GM18517 (cell line): ENCODE measurements around the gene CPPED1.

ENCODE experiments used
- ATAC-seq: cut with Tn5 transposase; IDR thresholded peaks from one replicate; pipeline ENCODE4 v1.9.1; 2021; ENCODE audit warnings: mild to moderate bottlenecking, moderate library complexity; ENCODE audit not compliant: unreplicated experiment

The CPPED1 gene

GRCh38 chr16:12739738-12740137 is 63.9 kb downstream of the CPPED1 start:
- no peak for ATAC-seq

- ATAC-seq: no peak
Observed at GRCh38 chr16:12737563-12737962, 66.1 kb downstream of the CPPED1 start.

GRCh38 chr16:12735805-12736204 is 67.9 kb downstream of the CPPED1 start:
- ATAC-seq: no peak

GRCh38 chr16:12732600-12732999 is 71.1 kb downstream of the CPPED1 start:
- no peak for ATAC-seq

GRCh38 chr16:12729448-12729847 is 74.2 kb downstream of the CPPED1 start:
- ATAC-seq: no peak

- no peak for ATAC-seq
Observed at GRCh38 chr16:12728469-12728868, 75.2 kb downstream of the CPPED1 start.

GRCh38 chr16:12724226-12724625 is 79.5 kb downstream of the CPPED1 start:
- ATAC-seq: no peak

GRCh38 chr16:12723681-12724080 is 80.0 kb downstream of the CPPED1 start:
- no peak for ATAC-seq

- ATAC-seq: no peak
Observed at GRCh38 chr16:12721841-12722421, 81.8 kb downstream of the CPPED1 start.

- ATAC-seq: no peak
Observed at GRCh38 chr16:12719972-12720371, 83.7 kb downstream of the CPPED1 start.

GRCh38 chr16:12716658-12717057 is 87.0 kb downstream of the CPPED1 start:
- no peak for ATAC-seq

- ATAC-seq: no peak
Observed at GRCh38 chr16:12709807-12710206, 93.9 kb downstream of the CPPED1 start.

GRCh38 chr16:12708266-12708665 is 95.4 kb downstream of the CPPED1 start:
- ATAC-seq: no peak

GRCh38 chr16:12706628-12707027 is 97.1 kb downstream of the CPPED1 start:
- ATAC-seq: no peak

- ATAC-seq: no peak
Observed at GRCh38 chr16:12704492-12705111, 99.1 kb downstream of the CPPED1 start.

GRCh38 chr16:12703935-12704334 is 99.8 kb downstream of the CPPED1 start:
- no peak for ATAC-seq

- no peak for ATAC-seq
Observed at GRCh38 chr16:12700161-12700560, 103.5 kb downstream of the CPPED1 start.

GRCh38 chr16:12699161-12699560 is 104.5 kb downstream of the CPPED1 start:
- ATAC-seq: no peak

- ATAC-seq: no peak
Observed at GRCh38 chr16:12697437-12697836, 106.2 kb downstream of the CPPED1 start.

- no peak for ATAC-seq
Observed at GRCh38 chr16:12695454-12695853, 108.2 kb downstream of the CPPED1 start.

- ATAC-seq: no peak
Observed at GRCh38 chr16:12690024-12690423, 113.7 kb downstream of the CPPED1 start.

- ATAC-seq: no peak
Observed at GRCh38 chr16:12688951-12689850, 114.5 kb downstream of the CPPED1 start.
